BE2C (cell line): Measurements from ENCODE around the gene ITGB3.

Experiments used
- DNase-seq: peaks from one replicate; pipeline ENCODE4 v3.0.0-alpha.2; 2020
- H3K27me3 ChIP-seq: fragments of 250-450 bp; sonication (Bioruptor Pico); 2 replicates; pipeline ENCODE4 v1.5.1; 2020; ENCODE audit warnings: mild to moderate bottlenecking
- H3K36me3 ChIP-seq: fragments of 250-450 bp; sonication (Bioruptor Pico); 2 replicates; pipeline ENCODE4 v1.5.1; 2020; ENCODE audit warnings: mild to moderate bottlenecking
- H3K4me1 ChIP-seq: fragments of 250-450 bp; sonication (Bioruptor Pico); 2 replicates; pipeline ENCODE4 v1.5.1; 2020
- H3K4me3 ChIP-seq: 2 replicates; pipeline ENCODE4 v1.5.1; 2011; ENCODE audit warnings: low read depth, low read length
- H3K9me3 ChIP-seq: fragments of 250-450 bp; sonication (Bioruptor Pico); 2 replicates; pipeline ENCODE4 v1.5.1; 2020
- TF ChIP-seq, protein P1 (sequence below): IDR thresholded peaks from 2 replicates; pipeline ENCODE4 v1.5.1; 2012; ENCODE audit warnings: mild to moderate bottlenecking, low read depth, low read length

Gene ITGB3

DNA sequence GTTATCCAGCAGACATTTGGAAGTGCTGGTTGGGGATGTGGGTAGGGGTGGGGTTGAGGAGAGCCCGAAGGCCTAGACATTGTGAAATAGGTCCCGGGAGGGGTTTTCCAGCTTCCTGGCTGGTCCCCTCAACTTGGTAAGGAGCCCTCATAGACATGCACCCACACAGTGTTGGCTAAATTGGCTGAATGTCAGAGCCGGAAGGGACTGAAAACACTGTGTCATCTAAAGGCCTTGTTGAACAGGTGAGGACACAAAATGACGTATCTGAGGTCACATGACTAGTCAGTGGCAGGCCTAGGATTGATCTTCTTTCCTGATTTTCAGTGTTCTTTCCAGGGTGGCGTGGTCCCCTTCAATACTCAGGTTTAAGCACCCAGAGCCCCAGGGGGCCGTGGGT is 27.6 kb downstream of the ITGB3 start:
- Histone ChIP-seq H3K4me1 (peaks cover 10% of the 10 kb centered on the region), H3K4me3 (no peak overlapping the region), H3K36me3 (no peaks in the 10 kb centered on the region), H3K9me3 (no peaks in the 10 kb centered on the region), H3K27me3 (no peaks in the 10 kb centered on the region)
- DNase-seq: no peak
- TF ChIP-seq, protein P1, sequence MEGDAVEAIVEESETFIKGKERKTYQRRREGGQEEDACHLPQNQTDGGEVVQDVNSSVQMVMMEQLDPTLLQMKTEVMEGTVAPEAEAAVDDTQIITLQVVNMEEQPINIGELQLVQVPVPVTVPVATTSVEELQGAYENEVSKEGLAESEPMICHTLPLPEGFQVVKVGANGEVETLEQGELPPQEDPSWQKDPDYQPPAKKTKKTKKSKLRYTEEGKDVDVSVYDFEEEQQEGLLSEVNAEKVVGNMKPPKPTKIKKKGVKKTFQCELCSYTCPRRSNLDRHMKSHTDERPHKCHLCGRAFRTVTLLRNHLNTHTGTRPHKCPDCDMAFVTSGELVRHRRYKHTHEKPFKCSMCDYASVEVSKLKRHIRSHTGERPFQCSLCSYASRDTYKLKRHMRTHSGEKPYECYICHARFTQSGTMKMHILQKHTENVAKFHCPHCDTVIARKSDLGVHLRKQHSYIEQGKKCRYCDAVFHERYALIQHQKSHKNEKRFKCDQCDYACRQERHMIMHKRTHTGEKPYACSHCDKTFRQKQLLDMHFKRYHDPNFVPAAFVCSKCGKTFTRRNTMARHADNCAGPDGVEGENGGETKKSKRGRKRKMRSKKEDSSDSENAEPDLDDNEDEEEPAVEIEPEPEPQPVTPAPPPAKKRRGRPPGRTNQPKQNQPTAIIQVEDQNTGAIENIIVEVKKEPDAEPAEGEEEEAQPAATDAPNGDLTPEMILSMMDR: no peak

DNA sequence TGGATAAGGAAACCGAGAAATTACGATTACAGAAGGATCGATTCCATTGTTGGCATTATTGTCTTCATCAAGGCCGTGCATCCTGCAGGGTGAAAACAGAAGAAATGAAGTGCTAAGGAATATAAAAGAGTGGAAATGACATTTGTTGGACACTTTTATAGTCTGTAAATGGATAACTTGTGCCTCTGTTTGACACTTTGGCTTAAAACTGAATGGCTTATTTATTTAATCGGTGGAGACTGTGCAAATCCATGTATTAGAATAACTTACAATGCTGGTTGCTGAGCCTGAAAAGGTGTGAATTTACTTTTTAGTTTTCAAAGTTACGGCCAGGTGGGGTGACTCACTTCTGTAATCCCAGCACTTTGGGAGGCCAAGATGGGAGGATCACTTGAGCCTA is 31.4 kb downstream of the ITGB3 start:
- no peaks in the 10 kb centered on the region; the same call in 1 of the 2 replicates for H3K4me1 ChIP-seq
- H3K4me3 ChIP-seq: no peak overlapping the region
- no peaks in the 10 kb centered on the region for H3K9me3 ChIP-seq
- no peaks in the 10 kb centered on the region for H3K36me3 ChIP-seq
- no peaks in the 10 kb centered on the region for H3K27me3 ChIP-seq
- DNase-seq: no peak
- TF ChIP-seq, protein P1: no peak

DNA sequence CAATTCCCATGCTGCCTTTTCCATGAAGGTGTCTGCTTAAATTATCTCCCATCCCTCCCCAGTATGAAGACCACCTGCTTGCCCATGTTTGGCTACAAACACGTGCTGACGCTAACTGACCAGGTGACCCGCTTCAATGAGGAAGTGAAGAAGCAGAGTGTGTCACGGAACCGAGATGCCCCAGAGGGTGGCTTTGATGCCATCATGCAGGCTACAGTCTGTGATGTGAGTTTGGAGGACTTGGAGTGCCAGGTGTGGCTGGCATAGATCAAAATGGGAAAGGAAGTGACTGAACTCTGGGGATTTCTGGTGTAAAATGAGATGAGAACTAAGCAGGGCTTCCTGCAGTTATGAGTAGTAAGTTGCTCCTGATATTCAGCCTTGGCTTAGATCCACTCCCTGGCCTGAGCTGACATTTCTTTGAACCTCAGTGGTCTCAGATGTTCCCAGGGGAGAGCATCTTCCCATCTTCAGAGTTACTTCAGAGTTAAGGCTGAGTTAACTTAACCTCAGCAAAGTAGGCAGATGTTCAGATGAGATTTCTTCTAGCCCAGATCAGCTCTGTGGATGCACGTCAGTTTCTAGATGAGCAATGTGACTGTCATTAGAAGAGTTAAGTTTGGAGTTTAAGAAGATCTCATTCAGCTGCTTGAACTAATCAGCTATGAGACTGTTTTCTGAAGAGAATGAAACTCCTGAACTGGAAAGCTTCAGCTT is 32.7 kb downstream of the ITGB3 start:
- no peak for DNase-seq

DNA sequence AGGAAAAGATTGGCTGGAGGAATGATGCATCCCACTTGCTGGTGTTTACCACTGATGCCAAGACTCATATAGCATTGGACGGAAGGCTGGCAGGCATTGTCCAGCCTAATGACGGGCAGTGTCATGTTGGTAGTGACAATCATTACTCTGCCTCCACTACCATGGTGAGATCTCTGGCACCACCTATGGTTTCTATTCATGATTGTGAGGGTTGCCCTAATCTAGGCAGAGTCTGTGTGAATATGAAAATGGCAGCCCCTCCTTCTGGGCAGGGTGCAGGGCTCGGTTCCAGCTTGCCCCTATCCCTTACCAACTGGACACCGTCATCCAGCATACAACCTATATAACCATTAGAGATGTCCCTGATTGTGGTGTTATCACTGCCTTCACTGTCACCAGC is 33.4 kb downstream of the ITGB3 start:
- H3K4me1 ChIP-seq: no peaks in the 10 kb centered on the region; the same call in 1 of the 2 replicates
- no peak for DNase-seq
- H3K36me3 ChIP-seq: no peaks in the 10 kb centered on the region
- TF ChIP-seq, protein P1: no peak
- H3K9me3 ChIP-seq: no peaks in the 10 kb centered on the region
- H3K27me3 ChIP-seq: no peaks in the 10 kb centered on the region
- no peak overlapping the region for H3K4me3 ChIP-seq

More for the DNA sequence above, 32.7 kb downstream of the ITGB3 start:
- Histone ChIP-seq H3K9me3 (no peaks in the 10 kb centered on the region), H3K36me3 (no peaks in the 10 kb centered on the region), H3K27me3 (no peaks in the 10 kb centered on the region), H3K4me1 (no peaks in the 10 kb centered on the region; the same call in 1 of the 2 replicates), H3K4me3 (no peak overlapping the region)
- TF ChIP-seq, protein P1: no peak

DNA sequence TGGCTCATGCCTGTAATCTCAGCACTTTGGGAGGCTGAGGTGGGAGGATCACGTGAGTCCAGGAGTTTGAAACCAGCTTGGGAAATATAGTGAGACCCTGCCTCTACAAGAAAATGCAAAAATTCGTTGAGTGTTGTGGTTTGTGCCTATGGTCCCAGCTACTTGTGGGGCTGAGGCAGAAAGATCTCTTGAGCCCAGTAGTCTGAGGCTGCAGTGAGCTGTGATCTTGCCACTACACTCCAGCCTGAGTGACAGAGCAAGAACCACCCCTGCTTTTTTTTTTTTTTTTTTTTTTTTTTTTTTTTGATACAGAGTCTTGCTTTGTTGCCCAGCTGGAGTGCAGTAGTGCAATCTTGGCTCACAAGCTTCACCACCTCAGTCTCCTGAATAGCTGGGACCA is 34.0 kb downstream of the ITGB3 start:
- no peak for DNase-seq
- no peaks in the 10 kb centered on the region for H3K9me3 ChIP-seq
- no peaks in the 10 kb centered on the region for H3K36me3 ChIP-seq
- H3K4me1 ChIP-seq: no peaks in the 10 kb centered on the region; the same call in 1 of the 2 replicates
- TF ChIP-seq, protein P1: no peak
- H3K4me3 ChIP-seq: no peak overlapping the region
- H3K27me3 ChIP-seq: no peaks in the 10 kb centered on the region

DNA sequence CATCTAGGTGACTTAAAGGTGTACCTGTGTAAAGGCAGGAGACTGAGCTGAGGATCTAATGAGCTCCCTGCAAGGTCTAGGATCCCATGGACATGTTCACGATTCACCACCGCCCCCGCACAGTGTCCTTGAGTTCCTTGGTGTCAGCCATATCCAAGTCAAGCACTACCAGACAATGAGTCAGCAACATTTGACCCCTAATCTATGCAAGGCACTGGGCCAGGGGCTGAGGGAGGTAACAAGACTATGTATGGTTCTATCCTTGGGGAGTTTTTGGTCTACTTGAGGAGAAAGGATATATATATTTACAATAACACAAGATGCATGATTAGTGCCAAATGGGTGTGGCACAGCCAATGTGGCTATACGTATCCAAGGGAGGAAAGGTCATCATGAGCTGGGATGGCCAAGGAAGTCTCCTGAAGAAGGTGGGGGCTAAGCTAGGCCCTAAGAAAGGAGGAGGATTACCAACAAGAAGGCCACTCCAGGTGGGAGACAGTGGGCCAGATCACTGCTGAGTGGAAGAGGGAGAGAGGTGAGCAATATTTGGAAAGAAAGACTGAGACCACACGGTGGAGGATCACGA is 35.0 kb downstream of the ITGB3 start:
- H3K27me3 ChIP-seq: no peaks in the 10 kb centered on the region
- H3K4me1 ChIP-seq: no peaks in the 10 kb centered on the region; the same call in 1 of the 2 replicates
- no peak for DNase-seq
- TF ChIP-seq, protein P1: no peak
- H3K4me3 ChIP-seq: no peak overlapping the region
- H3K36me3 ChIP-seq: no peaks in the 10 kb centered on the region
- no peaks in the 10 kb centered on the region for H3K9me3 ChIP-seq
